Vagina (tissue), 2 donors: ENCODE data around the gene PTH2. TPM values are rescaled to one million over a fixed set of nuclear protein-coding genes. Genes with fewer than 3 reads are reported as not detected.
"Not testable (repeated sequence)": the region's sequence is repeated elsewhere in the genome, so short reads cannot be mapped to it uniquely, and the experiment has no call there.

Source experiments
- DNase-seq, 2 donors: peaks; one replicate each; pipeline ENCODE4 v3.0.0-alpha.2; 2017; ENCODE audit errors: extremely low spot score in 2 of 2
- H3K27ac ChIP-seq: fragments of 200-600 bp; sonication (generic); one replicate; pipeline ENCODE4 v1.5.1; 2019
- H3K27me3 ChIP-seq: fragments of 200-600 bp; sonication (generic); one replicate; pipeline ENCODE4 v1.5.1; 2019
- H3K36me3 ChIP-seq, 2 donors: fragments of 200-600 bp; sonication (generic); one replicate each; pipeline ENCODE4 v1.5.1; 2017 to 2019
- H3K4me1 ChIP-seq: fragments of 200-600 bp; sonication (generic); one replicate; pipeline ENCODE4 v1.5.1; 2019
- H3K4me3 ChIP-seq, 2 donors: fragments of 200-600 bp; sonication (generic); 1 replicate in 1 of 2; 2 replicates in 1 of 2; pipeline ENCODE4 v1.5.1; 2016 to 2019
- H3K9me3 ChIP-seq: fragments of 200-600 bp; sonication (generic); one replicate; pipeline ENCODE4 v1.5.1; 2019
- CTCF ChIP-seq, 3 experiments: fragments of 450-650 bp in 2 of 3; fragments of 200-600 bp in 1 of 3; sonication (generic) in 1 of 3; IDR thresholded peaks; one replicate each; pipeline ENCODE4 v1.5.1; 2017 to 2019; ENCODE audit warnings: antibody characterized with exemption in 3 of 3, mild to moderate bottlenecking in 2 of 3, moderate library complexity in 2 of 3
- POLR2A ChIP-seq, 2 donors: fragments of 450-650 bp; IDR thresholded peaks; one replicate each; pipeline ENCODE4 v1.6.1; 2017; ENCODE audit warnings: antibody characterized with exemption in 2 of 2, mild to moderate bottlenecking in 2 of 2, moderate library complexity in 2 of 2
- POLR2AphosphoS5 ChIP-seq, 2 donors: sonication (generic); formaldehyde crosslinking; IDR thresholded peaks; one replicate each; pipeline ENCODE4 v1.9.0; 2017; ENCODE audit warnings: antibody characterized with exemption in 2 of 2, mild to moderate bottlenecking in 2 of 2, low read depth in 1 of 2; ENCODE audit not compliant: insufficient read depth in 1 of 2
- intact Hi-C: fragments of 100-400 bp; cut with DNase I; formaldehyde crosslinking; loops from one replicate; pipeline ENCODE4 v1.15.1; 2023
- total RNA-seq: library from RNA; depleted of rRNA; stranded (reverse); fragments of >200 nt; gene quantifications from one replicate; pipeline ENCODE4 v1.2.3, GENCODE V29; 2016

PTH2 gene
- total RNA-seq, 1 donor from 2014 or later = not detected

- intact Hi-C loops = loop anchor here (10.0 kb wide), 2 partner anchors 84 to 224 kb away; partner anchors contain the start of genes DKKL1 and TEAD2
- Histone ChIP-seq H3K27me3 (no peaks in the 10 kb centered on the region), H3K27ac (no peak overlapping the region), H3K4me3 (no peak overlapping the region), H3K36me3 (peaks cover 0 to 10% of the 10 kb centered on the region in 2 donors), H3K9me3 (no peaks in the 10 kb centered on the region), H3K4me1 (peaks cover 31% of the 10 kb centered on the region)
- DNase-seq = no peak
- no peak for TF ChIP-seq POLR2A (IDR thresholded peaks at IDR 0.05)
- no peak for TF ChIP-seq POLR2AphosphoS5 (IDR thresholded peaks at IDR 0.05; ENCODE audit: insufficient read depth in 1 of 2, low read depth in 1 of 2)
- no peak for TF ChIP-seq CTCF (IDR thresholded peaks at IDR 0.05)
Measured at GRCh38 chr19:49448432-49448786, 25.2 kb upstream of the PTH2 start.

GRCh38 chr19:49447485-49448431 is 24.5 kb upstream of the PTH2 start:
- peak overlapping the region; percentile 44 for H3K27ac ChIP-seq
- intact Hi-C loops = loop anchor here (10.0 kb wide), 2 partner anchors 83 to 223 kb away; partner anchors contain the start of genes DKKL1 and TEAD2
- H3K27me3 ChIP-seq = no peaks in the 10 kb centered on the region
- H3K36me3 ChIP-seq = peaks cover 0 to 10% of the 10 kb centered on the region in 2 donors
- DNase-seq = no peak
- no peaks in the 10 kb centered on the region for H3K9me3 ChIP-seq
- TF ChIP-seq CTCF (IDR thresholded peaks at IDR 0.05) = no peak
- no peak for TF ChIP-seq POLR2AphosphoS5 (IDR thresholded peaks at IDR 0.05; ENCODE audit: insufficient read depth in 1 of 2, low read depth in 1 of 2)
- no peak for TF ChIP-seq POLR2A (IDR thresholded peaks at IDR 0.05)
- H3K4me3 ChIP-seq = no peak overlapping the region
- H3K4me1 ChIP-seq = peaks cover 31% of the 10 kb centered on the region

- DNase-seq = no peak
- Histone ChIP-seq H3K36me3 (peaks cover 0 to 10% of the 10 kb centered on the region in 2 donors), H3K4me1 (peaks cover 45% of the 10 kb centered on the region), H3K9me3 (no peaks in the 10 kb centered on the region), H3K27me3 (no peaks in the 10 kb centered on the region), H3K27ac (no peak overlapping the region), H3K4me3 (no peak overlapping the region)
- TF ChIP-seq POLR2A (IDR thresholded peaks at IDR 0.05) = no peak
- no peak for TF ChIP-seq POLR2AphosphoS5 (IDR thresholded peaks at IDR 0.05; ENCODE audit: insufficient read depth in 1 of 2, low read depth in 1 of 2)
- TF ChIP-seq CTCF (IDR thresholded peaks at IDR 0.05) = no peak
- intact Hi-C loops = loop anchor here (10.0 kb wide), 2 partner anchors 81 to 221 kb away; partner anchors contain the start of genes DKKL1 and TEAD2
Measured at GRCh38 chr19:49445997-49446396, 22.8 kb upstream of the PTH2 start.

- H3K27ac ChIP-seq = peak overlapping the region; percentile 83
- H3K4me3 ChIP-seq = peak overlapping the region in 1 of 2 donors; percentile 70
- H3K4me1 ChIP-seq = peaks cover 35% of the 10 kb centered on the region
- DNase-seq, H3K36me3 ChIP-seq, H3K9me3 ChIP-seq, H3K27me3 ChIP-seq: not testable (repeated sequence)
- intact Hi-C loops = loop anchor here (10.0 kb wide), 2 partner anchors 79 to 219 kb away; partner anchors contain the start of genes DKKL1 and TEAD2
Measured at GRCh38 chr19:49444100-49444700, 21.0 kb upstream of the PTH2 start.

- H3K27me3 ChIP-seq = no peaks in the 10 kb centered on the region
- peak overlapping the region; percentile 83 for H3K27ac ChIP-seq
- H3K36me3 ChIP-seq = no peaks in the 10 kb centered on the region
- H3K9me3 ChIP-seq = no peaks in the 10 kb centered on the region
- peak in 1 of 2 donors; percentile 94 for DNase-seq
- intact Hi-C loops = loop anchor here (10.0 kb wide), 2 partner anchors 79 to 219 kb away; partner anchors contain the start of genes DKKL1 and TEAD2
- H3K4me1 ChIP-seq = peaks cover 33% of the 10 kb centered on the region
- H3K4me3 ChIP-seq = peak overlapping the region; percentile 70 to 90
- peak; percentile 77 to 86 for TF ChIP-seq POLR2AphosphoS5 (IDR thresholded peaks at IDR 0.05; ENCODE audit: insufficient read depth in 1 of 2, low read depth in 1 of 2)
- TF ChIP-seq CTCF (IDR thresholded peaks at IDR 0.05) = peak; percentile 80 to 94 (median 87)
- TF ChIP-seq POLR2A (IDR thresholded peaks at IDR 0.05) = peak in 1 of 2 donors; percentile 1
Measured at GRCh38 chr19:49443366-49444099, 20.3 kb upstream of the PTH2 start.
